Measurements from ENCODE around the gene PRKCA.

DNA sequence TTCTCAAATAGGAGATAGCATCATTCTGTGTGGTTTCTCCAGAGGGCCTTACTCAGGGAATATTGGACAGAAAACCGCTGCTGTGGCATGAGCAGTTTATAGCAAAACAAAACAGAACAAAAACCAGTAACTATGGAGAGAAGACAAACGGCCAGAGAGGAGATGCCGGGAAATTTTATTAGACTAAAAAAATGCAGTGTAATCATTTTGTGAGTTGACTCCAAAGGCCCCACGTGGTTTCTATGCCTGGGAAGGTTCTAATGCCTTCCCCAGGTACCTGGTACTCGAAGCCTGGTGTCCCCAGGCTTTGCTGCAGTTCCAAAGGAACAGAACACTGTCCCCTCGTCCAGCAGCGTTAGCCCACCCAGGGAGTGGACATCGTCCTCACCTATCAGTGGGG, 519.6 kb downstream of the PRKCA start:
- no peak for TF ChIP-seq CTCF (IDR thresholded peaks at IDR 0.05; ENCODE audit: low read depth, low read length, missing input control)
- TF ChIP-seq ATF3 (IDR thresholded peaks at IDR 0.05) = no peak
- TF ChIP-seq RAD21 (IDR thresholded peaks at IDR 0.05) = no peak
- TF ChIP-seq REST (IDR thresholded peaks at IDR 0.05) = no peak
- no peak for TF ChIP-seq GABPA (IDR thresholded peaks at IDR 0.05 in 1 of 2, conservative IDR thresholded peaks at IDR 0.05 in 1 of 2)
- no peak for TF ChIP-seq HNF4A (conservative IDR thresholded peaks at IDR 0.05)
- TF ChIP-seq, protein P1, sequence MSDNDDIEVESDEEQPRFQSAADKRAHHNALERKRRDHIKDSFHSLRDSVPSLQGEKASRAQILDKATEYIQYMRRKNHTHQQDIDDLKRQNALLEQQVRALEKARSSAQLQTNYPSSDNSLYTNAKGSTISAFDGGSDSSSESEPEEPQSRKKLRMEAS (IDR thresholded peaks at IDR 0.05) = no peak
- no peak for TF ChIP-seq YY1 (IDR thresholded peaks at IDR 0.05)

All from liver (tissue), 3 donors.